Spinal cord (tissue), 10 donors: ENCODE results near the gene TRAPPC3L. TPM values are rescaled to one million over a fixed set of nuclear protein-coding genes. Genes with fewer than 3 reads are reported as not detected.

ENCODE experiments used
- DNase-seq, 6 donors: peaks; one replicate each; pipeline versions ENCODE4 v3.0.0 to v3.0.0-alpha.2; 2013 to 2015; ENCODE audit warnings: low spot score in 6 of 6, low read depth in 4 of 6
- H3K27ac ChIP-seq: one replicate; pipeline ENCODE4 v1.5.1; 2013; ENCODE audit warnings: low read depth, low read length, control low read depth
- H3K27me3 ChIP-seq: one replicate; pipeline ENCODE4 v1.6.1; 2013; ENCODE audit warnings: low read length; ENCODE audit not compliant: control insufficient read depth, insufficient read depth
- H3K36me3 ChIP-seq: one replicate; pipeline ENCODE4 v1.6.1; 2013; ENCODE audit warnings: low read length; ENCODE audit not compliant: control insufficient read depth, insufficient read depth
- H3K4me1 ChIP-seq: one replicate; pipeline ENCODE4 v1.6.1; 2013; ENCODE audit warnings: low read length; ENCODE audit not compliant: control insufficient read depth, insufficient read depth
- H3K4me3 ChIP-seq: one replicate; pipeline ENCODE4 v1.5.1; 2013; ENCODE audit warnings: low read depth, low read length, control low read depth
- H3K9me3 ChIP-seq: one replicate; pipeline ENCODE4 v1.6.1; 2013; ENCODE audit warnings: low read length; ENCODE audit not compliant: control insufficient read depth, insufficient read depth
- WGBS: methylation state at CpG from one replicate; pipeline ENCODE4 v1.1.5; 2013; ENCODE audit warnings: missing lambda C conversion rate; ENCODE audit not compliant: insufficient coverage; 5-methylcytosine and 5-hydroxymethylcytosine counted together
- polyA plus RNA-seq, 2 donors: library from polyadenylated mRNA; unstranded; fragments of 120-200 nt; gene quantifications; one replicate each; pipeline ENCODE4 v1.2.1, GENCODE V29; 2013; ENCODE audit not compliant: insufficient read length in 2 of 2
- total RNA-seq, 2 donors: library from RNA; depleted of rRNA in 1 of 2; stranded (reverse); fragments of 120-200 nt in 1 of 2; fragments of >200 nt in 1 of 2; gene quantifications; one replicate each; pipeline versions ENCODE4 v1.2.3 to v1.2.4, GENCODE V29; 2013 to 2014
- donor health status: healthy.

TRAPPC3L gene
- total and polyA plus RNA-seq, 4 donors = 0.33 to 16.1 (median 0.46) TPM

GRCh38 chr6:116449565-116449964, 95.9 kb downstream of the TRAPPC3L start:
- Histone ChIP-seq H3K27ac (no peak overlapping the region), H3K36me3 (no peaks in the 10 kb centered on the region), H3K4me1 (no peaks in the 10 kb centered on the region), H3K27me3 (no peaks in the 10 kb centered on the region), H3K4me3 (no peak overlapping the region), H3K9me3 (no peaks in the 10 kb centered on the region)
- WGBS = no CpG with 5 or more reads among the region's 1 CpG
- DNase-seq = no peak

GRCh38 chr6:116447496-116448011, 97.9 kb downstream of the TRAPPC3L start:
- no peaks in the 10 kb centered on the region for H3K27me3 ChIP-seq
- H3K9me3 ChIP-seq = no peaks in the 10 kb centered on the region
- no peak overlapping the region for H3K27ac ChIP-seq
- no peak overlapping the region for H3K4me3 ChIP-seq
- no peaks in the 10 kb centered on the region for H3K4me1 ChIP-seq
- no peaks in the 10 kb centered on the region for H3K36me3 ChIP-seq
- no peak for DNase-seq
- WGBS = 50% methylated on average over 1 of the region's 2 CpGs

- H3K27me3 ChIP-seq = no peaks in the 10 kb centered on the region
- no peak for DNase-seq
- H3K36me3 ChIP-seq = no peaks in the 10 kb centered on the region
- no peaks in the 10 kb centered on the region for H3K4me1 ChIP-seq
- no peak overlapping the region for H3K27ac ChIP-seq
- no peaks in the 10 kb centered on the region for H3K9me3 ChIP-seq
- no peak overlapping the region for H3K4me3 ChIP-seq
- WGBS = no CpG with 5 or more reads among the region's 3 CpGs
Measured at GRCh38 chr6:116447052-116447451, 98.4 kb downstream of the TRAPPC3L start.

- H3K27ac ChIP-seq = no peak overlapping the region
- H3K27me3 ChIP-seq = no peaks in the 10 kb centered on the region
- no peak for DNase-seq
- no peaks in the 10 kb centered on the region for H3K9me3 ChIP-seq
- H3K4me1 ChIP-seq = no peaks in the 10 kb centered on the region
- no CpG with 5 or more reads among the region's 1 CpG for WGBS
- H3K4me3 ChIP-seq = no peak overlapping the region
- H3K36me3 ChIP-seq = no peaks in the 10 kb centered on the region
Measured at GRCh38 chr6:116446399-116446798, 99.1 kb downstream of the TRAPPC3L start.

GRCh38 chr6:116445102-116445501, 100.4 kb downstream of the TRAPPC3L start:
- Histone ChIP-seq H3K4me1 (no peaks in the 10 kb centered on the region), H3K36me3 (no peaks in the 10 kb centered on the region), H3K9me3 (no peaks in the 10 kb centered on the region), H3K4me3 (no peak overlapping the region), H3K27me3 (no peaks in the 10 kb centered on the region), H3K27ac (no peak overlapping the region)
- DNase-seq = no peak
- WGBS = 63% methylated on average over 4 of the region's 5 CpGs

Other genes starting within 250 kb of the TRAPPC3L start
- 10 to 100 TPM; 38.4 to 59.1 TPM for gene DSE, start 174.7 kb downstream of the TRAPPC3L start, total RNA-seq
- 10 to 100 TPM; 15.4 to 15.6 TPM for gene DSE, start 174.7 kb downstream of the TRAPPC3L start, polyA plus RNA-seq
- gene CALHM6, start 84.3 kb downstream of the TRAPPC3L start, total RNA-seq = 1 to 10 TPM; 6.7 to 8.5 TPM
- 1 to 10 TPM; 7.0 to 9.0 TPM for gene CALHM6, start 84.3 kb downstream of the TRAPPC3L start, polyA plus RNA-seq
- 1 to 10 TPM; 2.6 to 4.5 TPM for gene CALHM5, start 34.0 kb downstream of the TRAPPC3L start, total RNA-seq
- gene CALHM5, start 34.0 kb downstream of the TRAPPC3L start, polyA plus RNA-seq = under 1 TPM; 0.75 to 0.82 TPM
- gene CALHM4, start 8.1 kb upstream of the TRAPPC3L start, total RNA-seq = under 1 TPM; 0.22 to 0.30 TPM
- gene CALHM4, start 8.1 kb upstream of the TRAPPC3L start, polyA plus RNA-seq = not detected
- gene RWDD1, start 25.8 kb upstream of the TRAPPC3L start, total RNA-seq = 10 to 100 TPM; 47.2 to 82.8 TPM
- 10 to 100 TPM; 83.9 to 92.4 TPM for gene RWDD1, start 25.8 kb upstream of the TRAPPC3L start, polyA plus RNA-seq
- 10 to 100 TPM in 1 of 2 donors, 1 to 10 TPM in 1; 7.2 to 19.2 TPM for gene RSPH4A, start 70.8 kb upstream of the TRAPPC3L start, total RNA-seq
- gene RSPH4A, start 70.8 kb upstream of the TRAPPC3L start, polyA plus RNA-seq = 10 to 100 TPM in 1 of 2 donors, 1 to 10 TPM in 1; 6.6 to 11.0 TPM
- gene ZUP1, start 123.1 kb upstream of the TRAPPC3L start, total RNA-seq = 10 to 100 TPM; 15.9 to 22.4 TPM
- 10 to 100 TPM; 15.2 to 17.3 TPM for gene ZUP1, start 123.1 kb upstream of the TRAPPC3L start, polyA plus RNA-seq
- 10 to 100 TPM; 34.5 to 45.3 TPM for gene KPNA5, start 135.5 kb upstream of the TRAPPC3L start, total RNA-seq
- gene KPNA5, start 135.5 kb upstream of the TRAPPC3L start, polyA plus RNA-seq = 10 to 100 TPM; 11.3 to 18.4 TPM
- gene FAM162B, start 220.0 kb upstream of the TRAPPC3L start, total RNA-seq = 1 to 10 TPM; 6.0 to 6.7 TPM
- gene FAM162B, start 220.0 kb upstream of the TRAPPC3L start, polyA plus RNA-seq = 1 to 10 TPM; 2.4 to 2.9 TPM